HG02938 (cell line): Measurements from ENCODE around the gene DOK5.
"Not testable (repeated sequence)": the region's sequence is repeated elsewhere in the genome, so short reads cannot be mapped to it uniquely, and the experiment has no call there.

Source experiments
- ATAC-seq: cut with Tn5 transposase; IDR thresholded peaks from one replicate; pipeline ENCODE4 v1.9.1; 2021; ENCODE audit warnings: mild to moderate bottlenecking, moderate library complexity; ENCODE audit not compliant: unreplicated experiment

DOK5 gene

GRCh38 chr20:54475334-54476168, at the start of gene DOK5:
DOK5 (plus strand) TSS chr20:54475593; CDS start chr20:54475947, 354 bp downstream.
- no peak for ATAC-seq

- no peak for ATAC-seq
Measured at GRCh38 chr20:54429364-54429763, 46.0 kb upstream of the DOK5 start.

GRCh38 chr20:54431156-54431944, 44.0 kb upstream of the DOK5 start:
- no peak for ATAC-seq

- no peak for ATAC-seq
Measured at GRCh38 chr20:54432966-54433365, 42.4 kb upstream of the DOK5 start.

- no peak for ATAC-seq
Measured at GRCh38 chr20:54433636-54434035, 41.8 kb upstream of the DOK5 start.

GRCh38 chr20:54434196-54434595, 41.2 kb upstream of the DOK5 start:
- ATAC-seq, result no peak

GRCh38 chr20:54435015-54435414, 40.4 kb upstream of the DOK5 start:
- no peak for ATAC-seq

GRCh38 chr20:54436410-54436809, 39.0 kb upstream of the DOK5 start:
- not testable (repeated sequence) for ATAC-seq

GRCh38 chr20:54438166-54438565, 37.2 kb upstream of the DOK5 start:
- ATAC-seq, result no peak

GRCh38 chr20:54450207-54450606, 25.2 kb upstream of the DOK5 start:
- ATAC-seq, result no peak

GRCh38 chr20:54451171-54451570, 24.2 kb upstream of the DOK5 start:
- ATAC-seq, result no peak

GRCh38 chr20:54452277-54452676, 23.1 kb upstream of the DOK5 start:
- no peak for ATAC-seq

- no peak for ATAC-seq
Measured at GRCh38 chr20:54454982-54455381, 20.4 kb upstream of the DOK5 start.

GRCh38 chr20:54456423-54456822, 19.0 kb upstream of the DOK5 start:
- no peak for ATAC-seq

- no peak for ATAC-seq
Measured at GRCh38 chr20:54456961-54457360, 18.4 kb upstream of the DOK5 start.

- ATAC-seq, result no peak
Measured at GRCh38 chr20:54458219-54458618, 17.2 kb upstream of the DOK5 start.

- no peak for ATAC-seq
Measured at GRCh38 chr20:54459279-54459678, 16.1 kb upstream of the DOK5 start.

GRCh38 chr20:54464003-54464402, 11.4 kb upstream of the DOK5 start:
- no peak for ATAC-seq

- no peak for ATAC-seq
Measured at GRCh38 chr20:54466127-54466526, 9.3 kb upstream of the DOK5 start.

- ATAC-seq, result no peak
Measured at GRCh38 chr20:54467622-54468021, 7.8 kb upstream of the DOK5 start.

GRCh38 chr20:54468082-54468481, 7.3 kb upstream of the DOK5 start:
- no peak for ATAC-seq

- no peak for ATAC-seq
Measured at GRCh38 chr20:54469293-54469692, 6.1 kb upstream of the DOK5 start.
